ENCODE results near the gene AHRR.

The AHRR gene

DNA sequence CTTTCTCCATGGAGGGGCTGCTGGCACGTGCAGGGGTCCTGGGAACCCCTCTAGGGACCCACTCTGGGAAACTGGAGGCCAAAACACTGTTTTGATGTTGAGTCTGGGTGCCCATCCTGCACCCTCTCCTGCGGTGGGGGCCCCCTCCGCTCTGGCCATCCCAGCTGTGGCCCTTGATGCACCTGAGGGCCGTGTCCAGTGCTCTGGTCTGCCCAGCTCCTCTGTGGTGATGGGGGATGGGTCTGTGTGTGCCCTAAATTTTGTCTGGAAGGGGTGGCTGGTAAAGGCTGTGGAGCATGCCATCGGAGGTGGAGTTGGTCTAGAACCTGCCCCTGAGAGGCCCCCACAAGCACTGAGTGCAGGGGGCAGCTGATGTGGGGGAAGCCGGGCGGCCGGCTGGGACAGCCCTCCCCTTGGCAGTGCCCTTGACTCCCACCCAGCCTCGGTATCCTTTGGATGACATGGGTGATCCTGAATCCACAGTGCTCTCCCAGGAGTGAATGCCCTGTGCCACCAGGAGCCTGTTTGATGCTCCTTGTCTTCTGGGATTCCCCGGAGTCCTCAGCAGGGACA lies 26.3 kb downstream of the AHRR start:
- no peak for DNase-seq (ENCODE audit: low spot score)

DNA sequence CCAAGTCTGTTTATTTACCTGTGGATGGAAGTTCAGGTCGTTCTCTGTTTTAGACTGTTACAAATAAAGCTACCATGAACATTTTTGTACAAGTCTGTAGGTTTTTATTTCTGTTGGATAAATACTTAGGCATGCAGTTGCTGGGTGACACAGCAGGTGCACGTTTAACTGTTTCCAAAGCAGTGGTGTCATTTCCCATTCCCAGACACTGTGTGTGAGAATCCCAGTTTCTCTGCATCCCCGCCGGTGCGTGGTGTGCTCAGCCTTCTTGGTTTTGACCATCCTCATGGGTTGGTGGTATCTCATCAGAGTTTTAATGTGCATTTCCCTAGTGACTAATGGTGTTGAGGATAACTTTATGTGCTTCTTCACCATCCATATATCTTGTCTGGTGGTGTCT lies 27.2 kb downstream of the AHRR start:
- DNase-seq (ENCODE audit: low spot score), result no peak

DNA sequence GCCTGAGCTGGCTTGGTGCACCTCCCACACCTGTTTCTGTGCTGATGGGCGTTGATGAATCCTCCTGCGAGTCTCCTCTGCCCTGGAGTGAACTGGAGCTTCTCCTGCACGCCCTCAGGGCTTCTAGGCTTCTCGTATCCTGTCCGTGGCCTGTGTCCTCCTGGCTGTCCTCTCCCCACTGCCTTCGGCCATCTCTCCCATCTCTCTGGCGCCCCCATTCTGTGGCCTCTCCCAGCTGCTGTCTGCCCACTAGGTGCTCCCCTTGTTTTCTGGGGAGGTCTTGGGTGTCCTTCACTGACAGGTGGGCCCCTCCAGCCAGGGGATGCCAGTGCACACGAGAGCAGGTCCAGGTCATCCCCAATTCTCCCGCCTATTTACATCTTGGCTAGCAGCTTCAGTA lies 28.8 kb downstream of the AHRR start:
- no peak for DNase-seq (ENCODE audit: low spot score)

DNA sequence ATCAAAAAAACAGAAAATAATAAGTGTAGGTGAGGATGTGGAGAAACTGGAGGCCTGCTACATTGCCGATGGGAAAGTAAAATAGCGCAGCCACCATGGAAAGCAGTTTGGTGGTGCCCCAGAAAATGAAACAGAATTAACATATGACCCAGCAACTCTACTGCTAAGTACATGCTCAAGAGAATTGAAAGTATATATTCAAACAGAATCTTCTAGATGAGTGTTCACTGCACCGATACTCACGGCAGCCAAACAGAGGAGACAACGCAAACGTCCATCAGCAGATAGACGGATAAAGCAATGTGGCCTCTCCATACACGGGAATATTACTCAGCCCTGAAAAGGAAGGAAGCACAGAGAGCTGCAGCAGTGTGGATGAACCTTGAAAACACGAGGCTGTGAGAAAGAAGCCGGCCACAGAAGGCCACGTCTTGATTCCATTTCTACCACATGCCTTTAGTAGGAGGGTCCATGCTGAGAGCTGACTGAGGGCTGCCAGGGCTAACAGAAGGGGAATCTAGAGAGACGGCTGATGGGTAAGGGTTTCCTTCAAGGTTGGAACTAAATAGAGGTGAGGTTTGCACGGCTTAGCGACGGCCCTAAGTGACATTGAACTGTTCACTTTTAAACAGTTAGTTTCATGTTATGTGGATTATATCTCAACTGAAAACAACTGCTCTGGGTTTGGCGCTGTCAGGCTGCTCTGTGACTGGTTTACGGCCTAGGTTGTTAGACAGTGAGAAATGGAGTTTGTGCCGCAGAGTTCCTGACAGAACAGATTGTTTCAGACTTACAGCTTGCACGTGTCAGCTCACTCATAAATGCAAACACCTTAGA lies 29.8 kb downstream of the AHRR start:
- DNase-seq (ENCODE audit: low spot score), result no peak

DNA sequence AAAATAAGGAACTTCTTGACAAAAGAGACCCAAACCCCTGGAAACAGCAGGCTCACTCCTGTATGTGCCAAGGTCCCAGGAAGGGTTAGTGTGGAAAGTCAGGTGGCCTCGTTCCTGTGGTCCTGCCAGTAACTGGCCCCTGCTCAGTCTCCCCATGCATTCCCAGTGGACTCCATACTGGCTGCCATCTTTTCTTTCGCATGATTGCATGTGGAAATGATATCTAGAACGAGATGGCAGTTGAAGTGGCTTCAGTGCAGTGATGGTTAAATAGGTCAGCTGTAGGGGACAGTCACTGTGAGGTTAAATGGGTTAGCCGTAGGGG lies 30.4 kb downstream of the AHRR start:
- DNase-seq (ENCODE audit: low spot score), result no peak

DNA sequence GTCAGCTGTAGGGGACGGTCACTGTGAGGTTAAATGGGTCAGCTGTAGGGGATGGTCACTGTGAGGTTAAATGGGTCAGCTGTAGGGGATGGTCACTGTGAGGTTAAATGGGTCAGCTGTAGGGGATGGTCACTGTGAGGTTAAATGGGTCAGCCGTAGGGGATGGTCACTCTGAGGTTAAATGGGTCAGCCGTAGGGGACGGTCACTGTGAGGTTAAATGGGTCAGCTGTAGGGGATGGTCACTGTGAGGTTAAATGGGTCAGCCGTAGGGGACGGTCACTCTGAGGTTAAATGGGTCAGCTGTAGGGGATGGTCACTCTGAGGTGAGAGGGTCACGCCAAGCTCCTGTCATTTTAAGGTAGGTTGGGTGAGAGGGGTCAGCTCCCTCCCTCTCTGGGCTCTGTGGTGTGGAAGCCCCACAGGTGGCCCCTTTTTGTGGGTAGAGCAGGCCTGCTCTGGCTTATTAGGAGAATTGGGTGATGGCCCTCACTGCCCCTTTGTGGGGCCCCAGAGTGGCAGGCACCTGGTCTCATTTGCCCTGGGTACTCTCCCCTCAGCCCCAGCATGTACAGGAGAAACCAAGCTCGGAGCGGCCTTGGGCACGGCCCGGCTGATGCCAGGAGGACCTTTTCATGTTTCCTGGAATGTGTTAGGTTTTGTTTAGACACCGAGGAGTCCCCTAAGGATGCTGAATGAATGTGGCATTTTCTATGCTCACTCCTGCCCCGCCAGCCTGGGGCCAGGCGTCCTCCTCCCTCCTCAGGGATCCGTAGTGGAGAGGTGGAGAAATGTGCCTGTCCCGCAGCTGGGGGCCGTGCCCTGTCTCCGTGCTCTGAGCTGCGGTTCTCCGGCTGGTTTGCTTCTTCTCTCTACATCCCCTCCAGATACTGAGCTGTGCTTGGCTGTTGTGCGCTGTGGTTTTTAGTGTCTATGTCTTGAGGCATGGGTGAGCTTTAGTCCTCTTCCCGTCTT lies 31.4 kb downstream of the AHRR start:
- no peak for DNase-seq (ENCODE audit: low spot score)

DNA sequence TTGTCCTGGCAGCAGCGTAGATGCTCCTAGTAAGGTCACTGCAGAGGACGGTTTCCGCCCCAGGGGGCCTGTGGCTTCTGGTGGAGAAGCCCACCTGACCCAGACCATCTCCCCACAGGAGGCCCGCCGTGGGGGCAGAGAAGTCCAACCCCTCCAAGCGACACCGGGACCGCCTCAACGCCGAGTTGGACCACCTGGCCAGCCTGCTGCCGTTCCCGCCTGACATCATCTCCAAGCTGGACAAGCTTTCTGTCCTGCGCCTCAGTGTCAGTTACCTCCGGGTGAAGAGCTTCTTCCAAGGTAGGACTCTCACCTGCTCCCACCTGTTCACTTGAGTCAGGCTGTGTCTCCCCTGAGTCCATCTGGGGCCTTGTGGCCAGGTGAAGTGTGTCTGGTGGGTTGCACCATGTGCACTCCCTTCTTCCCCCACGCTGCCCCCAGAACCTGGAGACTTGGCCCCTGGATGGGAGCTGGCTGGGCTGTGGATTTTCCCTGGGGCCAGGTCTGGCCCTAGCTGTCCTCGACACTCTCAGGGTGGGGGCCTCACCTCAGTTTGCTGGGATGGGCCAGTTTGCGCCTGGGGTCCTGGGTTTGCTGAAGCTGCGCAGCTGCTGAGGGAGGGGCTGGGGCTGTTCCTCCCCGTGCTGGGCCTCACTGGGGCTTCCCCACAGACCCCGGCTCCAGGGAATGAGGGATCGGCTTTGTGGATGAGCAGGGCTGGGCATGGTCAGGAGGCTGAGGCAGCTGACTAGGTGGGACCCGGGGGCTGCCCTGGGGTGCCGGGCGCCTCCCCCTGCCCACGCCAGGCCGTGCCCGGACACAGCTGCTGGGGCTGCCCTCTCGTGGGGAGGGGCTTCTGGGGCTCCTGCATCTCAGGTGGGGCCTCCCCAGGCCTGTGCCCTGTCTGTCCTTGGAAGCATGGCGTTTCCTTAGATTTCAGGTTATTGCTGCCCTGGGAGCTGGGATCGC lies 32.4 kb downstream of the AHRR start:
- DNase-seq (ENCODE audit: low spot score), result no peak

DNA sequence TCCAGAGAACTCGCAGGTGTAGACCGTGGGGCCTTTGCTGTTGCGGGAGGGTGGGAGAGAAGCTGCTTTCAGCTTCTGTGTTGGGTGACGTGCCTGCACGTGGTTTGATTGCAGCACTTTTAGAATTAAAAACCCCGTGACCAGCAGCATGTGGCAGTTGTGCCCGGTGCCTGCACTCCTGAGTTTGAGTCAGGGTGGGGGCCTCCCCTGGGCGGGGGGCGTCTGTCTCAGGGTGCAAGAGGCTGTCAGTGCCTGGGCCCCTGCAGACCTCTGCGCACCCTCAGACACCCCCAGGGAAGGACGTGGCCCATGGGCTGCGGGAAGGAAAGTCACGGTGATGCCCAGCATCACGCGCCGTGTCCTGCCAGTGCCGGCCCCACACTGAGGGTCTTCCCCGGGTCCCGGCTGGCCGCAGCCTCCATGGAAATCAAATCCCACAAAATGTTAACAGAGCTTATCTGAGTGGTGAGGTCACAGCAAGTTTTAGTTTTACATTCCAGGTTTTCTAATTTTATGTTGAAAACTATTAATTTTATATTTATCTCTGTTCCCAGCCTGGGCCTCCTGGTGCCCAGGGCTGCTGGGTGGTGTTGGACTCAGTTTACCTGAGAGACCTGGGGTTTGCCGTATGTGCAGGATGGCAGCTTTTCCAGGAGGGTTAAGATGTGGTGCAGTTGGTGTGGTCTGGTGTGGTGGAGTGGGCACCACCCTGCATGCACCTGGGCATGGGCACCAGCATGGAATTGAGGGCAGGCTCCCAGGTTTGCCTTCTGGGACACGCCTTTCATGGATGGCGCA lies 33.3 kb downstream of the AHRR start:
- DNase-seq (ENCODE audit: low spot score), result no peak

DNA sequence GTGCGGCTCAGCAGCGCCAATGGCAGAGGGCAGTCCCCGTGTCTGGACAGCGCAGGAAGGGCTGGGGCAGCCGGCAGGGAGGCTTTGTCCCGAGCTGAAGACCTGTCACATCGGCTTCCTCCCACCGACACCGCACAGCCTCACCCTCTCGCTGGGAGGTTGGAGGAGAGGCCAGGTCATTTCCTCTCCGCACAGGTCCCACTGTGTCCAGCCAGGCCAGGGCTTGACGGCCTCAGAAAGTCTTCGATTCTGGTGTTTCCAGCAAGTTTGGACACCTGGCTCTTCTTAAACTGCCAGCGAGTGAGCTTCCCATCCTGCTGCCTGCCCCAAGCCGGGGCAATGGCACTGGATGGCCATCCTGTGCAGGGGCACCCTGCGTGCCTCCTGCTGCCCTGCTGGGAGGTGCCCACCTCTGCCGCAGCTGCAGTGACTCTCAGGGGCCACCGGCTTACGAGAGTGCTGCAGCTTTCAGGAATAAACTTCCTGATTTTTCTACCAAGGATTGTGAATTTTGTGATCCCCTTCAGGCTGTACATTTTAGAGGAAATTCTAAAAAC lies 33.9 kb downstream of the AHRR start:
- DNase-seq (ENCODE audit: low spot score), result no peak

DNA sequence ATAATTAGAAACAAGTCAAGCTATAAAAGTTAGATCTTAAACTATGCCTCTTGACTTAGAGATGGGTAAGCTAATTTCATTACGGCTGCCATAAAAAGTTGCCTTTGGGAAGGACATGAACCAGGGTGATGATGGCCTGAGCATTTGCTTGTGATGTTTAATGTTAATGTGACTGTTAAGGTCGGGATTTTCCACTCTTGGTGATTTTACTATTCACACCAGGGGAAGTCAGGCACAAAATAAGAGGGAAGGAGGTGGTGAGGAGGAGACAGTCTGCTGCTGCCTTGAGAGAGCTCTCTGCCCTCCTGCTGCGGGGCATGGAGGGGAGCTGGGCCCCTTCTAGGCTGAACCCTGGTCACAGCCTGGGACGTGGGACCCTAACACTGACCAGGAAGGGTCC lies 34.4 kb downstream of the AHRR start:
- no peak for DNase-seq (ENCODE audit: low spot score)

DNA sequence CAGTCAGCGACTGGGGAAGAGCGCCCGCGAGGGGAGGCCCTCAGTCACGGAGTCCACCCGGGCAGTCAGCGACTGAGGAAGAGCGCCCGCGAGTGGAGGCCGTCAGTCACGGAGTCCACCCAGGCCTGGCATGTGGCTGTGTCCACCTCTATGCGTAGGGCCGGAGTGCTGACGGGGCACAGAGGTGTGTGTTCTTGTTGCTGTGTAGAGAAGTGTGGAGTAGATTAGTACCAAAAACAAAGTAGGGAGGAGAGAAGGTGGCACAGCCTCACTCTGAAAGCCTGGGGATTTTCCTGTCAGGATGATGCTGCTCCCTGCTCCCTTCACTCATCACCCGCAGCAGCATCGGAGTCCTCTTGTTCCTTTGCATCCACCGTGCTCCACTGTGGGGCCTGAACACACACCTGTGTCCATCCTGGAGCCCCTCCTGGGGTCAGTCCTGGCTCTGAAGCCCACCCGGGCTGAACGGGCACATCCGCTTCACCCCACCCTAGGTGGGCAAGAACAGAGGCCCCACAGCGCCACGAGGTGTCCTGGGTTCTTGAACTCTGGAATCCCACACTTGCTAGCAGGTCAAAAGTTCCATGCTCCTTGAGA lies 37.9 kb downstream of the AHRR start:
- no peak for DNase-seq (ENCODE audit: low spot score)

DNA sequence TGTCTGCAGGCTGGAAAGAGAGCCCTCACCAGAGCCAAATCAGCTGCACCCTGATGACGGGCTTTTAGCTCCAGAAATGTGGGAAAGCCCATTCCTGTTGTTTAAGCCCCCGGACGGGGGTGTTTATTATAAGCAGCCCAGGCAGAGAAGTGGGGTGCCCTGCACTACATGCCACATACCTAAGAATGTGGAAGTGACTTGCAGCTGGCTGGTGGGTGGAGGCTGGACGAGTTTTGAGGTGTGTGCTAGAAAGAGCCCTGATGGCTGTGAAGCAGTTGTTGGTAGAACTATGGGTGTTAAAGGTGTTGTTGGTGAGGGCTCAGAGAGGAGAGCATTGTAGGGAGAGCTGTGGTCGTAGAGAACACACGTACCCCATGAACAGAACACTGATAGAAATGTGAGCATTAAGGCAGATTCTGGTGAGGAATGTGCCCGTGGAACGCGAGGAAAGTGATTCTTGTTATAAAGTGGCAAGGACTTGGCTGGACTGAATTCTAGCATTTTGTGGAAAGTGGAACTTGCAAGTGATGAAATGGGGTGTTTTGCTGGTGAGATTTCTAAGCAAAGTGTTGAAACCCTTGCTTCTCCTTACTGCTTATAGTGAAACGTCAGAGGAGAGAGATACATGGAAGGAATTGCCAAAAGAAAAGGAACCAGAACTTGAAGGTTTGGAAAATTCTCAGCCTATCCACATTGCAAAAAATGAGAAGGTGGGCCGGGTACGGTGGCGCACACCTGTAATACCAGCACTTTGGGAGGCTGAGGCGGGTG lies 38.9 kb downstream of the AHRR start:
- DNase-seq (ENCODE audit: low spot score), result no peak

DNA sequence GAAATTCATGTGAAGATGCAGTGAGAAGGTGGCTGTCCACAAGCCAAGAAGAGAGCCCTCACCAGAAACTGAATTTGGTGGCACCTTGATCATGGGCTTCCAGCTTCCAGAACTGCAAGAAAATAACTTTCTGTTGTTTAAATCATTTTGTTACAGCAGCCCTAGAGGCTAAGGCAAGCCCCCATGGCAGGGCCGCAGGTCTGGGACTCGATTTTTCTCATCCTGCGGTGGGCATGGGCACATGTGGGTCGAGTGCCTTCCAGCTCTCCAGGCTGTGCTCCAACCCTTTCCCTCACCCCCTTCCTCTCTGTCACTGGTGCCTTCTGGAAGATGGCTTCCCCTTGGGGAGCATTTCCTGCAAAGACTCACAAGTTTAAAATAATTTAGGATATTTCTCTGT lies 40.7 kb downstream of the AHRR start:
- no peak for DNase-seq (ENCODE audit: low spot score)

DNA sequence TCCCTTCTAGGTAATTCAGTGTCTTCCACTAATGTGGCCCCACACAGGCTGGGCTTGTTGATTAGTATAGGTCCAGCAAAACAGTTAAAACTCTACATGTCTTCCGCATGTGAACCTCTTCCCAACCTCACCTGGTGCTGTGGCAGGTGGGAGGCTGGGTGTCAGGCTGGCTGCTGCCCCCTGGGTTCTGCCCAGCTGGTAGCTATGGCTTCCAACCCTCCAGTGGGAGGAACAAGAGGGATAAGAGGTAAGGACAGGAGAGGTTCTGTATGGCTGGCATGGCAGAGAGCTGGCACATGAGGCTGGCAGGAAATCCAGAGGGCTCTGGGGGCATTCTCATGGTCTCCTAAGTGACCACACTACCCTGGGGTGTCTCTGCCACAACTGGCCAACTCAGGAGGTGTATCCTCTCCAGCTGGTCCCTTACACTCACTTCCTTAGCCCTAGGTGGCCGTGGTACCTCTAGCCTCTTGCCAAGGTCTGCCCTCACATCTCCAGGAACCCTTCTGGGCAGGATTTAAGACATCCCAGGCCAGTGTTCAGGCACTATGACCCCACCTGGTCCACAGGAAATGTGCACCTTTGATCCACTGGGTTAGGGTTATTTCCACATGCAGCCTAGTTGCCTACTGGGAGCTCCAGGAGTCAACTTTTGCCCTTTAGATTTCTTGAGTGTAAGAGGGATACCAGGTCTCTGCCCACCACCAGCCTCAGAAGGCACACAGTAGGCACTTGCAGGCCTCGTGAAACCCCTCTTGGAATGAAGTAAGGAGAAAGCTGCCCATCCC lies 41.7 kb downstream of the AHRR start:
- DNase-seq (ENCODE audit: low spot score), result no peak

DNA sequence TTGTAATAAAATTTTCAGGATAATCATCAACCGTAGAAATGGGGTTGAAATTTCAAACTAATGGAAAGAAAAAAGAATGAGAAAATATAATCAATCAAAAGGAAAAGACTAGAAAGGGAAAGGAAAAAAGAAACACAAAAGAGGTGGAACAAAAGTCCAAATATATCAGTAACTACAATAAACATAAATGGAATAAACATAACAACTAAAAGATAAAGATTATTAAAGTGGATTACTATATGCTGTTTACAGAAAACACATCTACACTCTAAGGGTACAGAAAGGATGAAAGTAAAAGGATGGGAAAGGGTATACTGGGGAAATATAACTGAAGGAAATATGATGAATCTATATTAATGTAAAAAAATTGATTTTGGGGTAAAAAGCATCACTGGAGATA lies 43.0 kb downstream of the AHRR start:
- no peak for DNase-seq (ENCODE audit: low spot score)

DNA sequence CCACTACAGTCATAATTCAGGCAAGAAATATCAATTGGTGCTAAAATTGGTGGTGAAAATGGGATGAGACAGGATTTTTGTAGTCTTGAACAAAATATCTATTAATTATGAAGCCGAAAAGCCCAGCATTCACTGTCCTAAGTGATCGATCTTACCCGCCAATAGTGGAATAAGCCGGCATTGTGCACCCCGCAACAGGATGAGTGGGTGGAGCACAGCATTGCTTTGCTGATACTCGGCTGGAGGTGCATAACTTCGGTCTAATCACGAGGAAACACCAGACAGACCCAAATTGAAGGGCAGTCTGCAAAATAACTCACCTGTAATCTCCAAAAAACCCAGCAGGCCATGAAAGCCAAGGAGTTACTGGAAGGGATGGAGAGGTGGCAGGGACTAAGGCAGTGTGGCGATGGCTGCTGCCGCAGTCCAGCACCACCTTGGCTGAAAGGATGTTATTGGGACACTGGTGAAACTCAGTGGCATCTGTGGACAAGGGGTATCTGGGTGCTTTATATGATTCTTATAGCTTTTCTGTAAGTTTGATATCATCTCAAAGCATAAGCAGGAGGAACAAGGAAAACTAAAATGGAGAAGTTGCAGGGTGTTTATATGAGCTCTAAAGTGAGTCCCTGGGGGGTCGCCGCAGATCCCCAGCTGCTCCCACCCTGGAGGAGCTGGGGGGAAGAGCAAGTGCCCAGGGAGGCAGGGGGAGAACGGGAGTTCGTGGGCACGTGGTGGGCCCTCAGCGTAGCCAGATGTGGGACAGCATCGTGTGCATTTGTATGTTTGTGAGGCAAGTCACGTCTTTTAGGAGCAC lies 45.2 kb downstream of the AHRR start:
- no peak for DNase-seq (ENCODE audit: low spot score)

DNA sequence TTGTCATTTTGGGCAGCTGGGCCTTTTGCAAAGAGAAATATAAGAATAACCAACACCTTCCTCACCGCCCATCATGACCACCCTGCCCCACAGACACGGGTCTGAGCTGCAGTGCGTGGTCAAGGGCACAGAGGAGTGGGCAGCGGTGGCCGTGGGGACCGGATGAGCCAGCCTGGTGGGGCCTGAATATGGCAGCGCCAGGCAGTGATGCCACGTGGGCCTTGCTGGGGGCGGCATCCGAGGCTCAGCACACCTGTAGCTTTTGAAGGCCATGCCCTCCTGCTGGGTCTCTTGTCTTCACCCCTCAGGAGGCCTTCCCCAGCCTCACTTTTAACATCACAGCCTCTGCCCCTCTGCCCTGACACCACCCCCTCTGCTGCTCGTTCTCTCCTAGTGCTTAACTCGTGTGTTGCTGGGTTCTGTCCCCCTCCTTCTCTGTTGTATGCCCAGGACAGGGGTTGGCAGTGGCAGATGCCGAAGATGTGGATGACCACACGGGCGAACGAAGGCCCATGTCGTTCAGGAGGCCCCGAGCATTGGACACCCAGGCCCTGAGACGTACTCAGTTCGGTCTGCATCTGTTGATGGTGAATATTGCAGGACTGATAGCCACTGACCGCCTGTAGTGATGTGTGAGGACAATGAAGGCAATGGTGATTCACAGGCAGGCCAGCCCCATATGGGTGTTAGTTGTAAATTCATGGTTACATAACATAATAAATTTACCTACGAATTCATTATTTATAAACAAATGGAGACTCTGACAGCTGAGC lies 46.0 kb downstream of the AHRR start:
- DNase-seq (ENCODE audit: low spot score), result no peak
